Fibroblast of the aortic adventitia (primary cell): ENCODE measurements around the gene ACKR3. TPM values are rescaled to one million over a fixed set of nuclear protein-coding genes. Genes with fewer than 3 reads are reported as not detected.

ENCODE experiments used
- DNase-seq: peaks from one replicate; pipeline ENCODE4 v3.0.0-alpha.2; 2010; ENCODE audit warnings: low read depth
- H3K4me3 ChIP-seq: 2 replicates; pipeline ENCODE4 v1.5.1; 2011; ENCODE audit warnings: low read depth, mild to moderate bottlenecking, control low read depth, low read length, moderate library complexity
- CTCF ChIP-seq: IDR thresholded peaks from 2 replicates; pipeline ENCODE4 v1.5.1; 2011; ENCODE audit warnings: mild to moderate bottlenecking, low read length, control low read depth, inconsistent platforms; ENCODE audit not compliant: insufficient read depth
- total RNA-seq: library from RNA; depleted of rRNA; stranded (reverse); fragments of >200 nt; gene quantifications from 2 replicates; pipeline ENCODE4 v1.2.3, GENCODE V29; 2012; ENCODE audit warnings: low replicate concordance

The ACKR3 gene
- total RNA-seq, 1 donor, result 0.72 TPM

DNA sequence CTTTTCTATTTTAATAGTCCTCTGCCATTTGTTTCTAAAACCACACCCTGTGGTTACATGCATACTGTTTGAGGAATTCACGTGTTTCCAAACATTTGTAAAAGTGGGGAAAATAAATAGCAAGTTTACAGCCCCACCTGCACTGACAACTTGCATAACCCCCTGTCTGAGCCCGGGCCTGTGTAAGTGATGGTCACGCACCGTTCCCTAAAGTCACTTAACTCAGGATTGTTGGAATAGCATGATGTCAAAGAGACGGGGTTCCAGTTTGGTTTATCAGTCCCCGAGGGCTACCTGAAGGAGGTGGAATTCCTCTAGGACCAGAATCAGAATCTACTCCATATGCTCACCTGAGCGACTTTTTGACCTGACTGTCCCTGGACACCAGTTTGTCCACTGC, 30.5 kb downstream of the ACKR3 start:
- TF ChIP-seq CTCF, result no peak
- DNase-seq, result no peak
- no peak overlapping the region for H3K4me3 ChIP-seq

- TF ChIP-seq CTCF, result no peak
- no peak overlapping the region for H3K4me3 ChIP-seq
- DNase-seq, result no peak
Measured at GRCh38 chr2:236600892-236601291, 31.3 kb downstream of the ACKR3 start.

- no peak overlapping the region for H3K4me3 ChIP-seq
- peak; percentile 59 for DNase-seq
- TF ChIP-seq CTCF, result no peak
Measured at GRCh38 chr2:236601316-236602202, 31.9 kb downstream of the ACKR3 start.

DNA sequence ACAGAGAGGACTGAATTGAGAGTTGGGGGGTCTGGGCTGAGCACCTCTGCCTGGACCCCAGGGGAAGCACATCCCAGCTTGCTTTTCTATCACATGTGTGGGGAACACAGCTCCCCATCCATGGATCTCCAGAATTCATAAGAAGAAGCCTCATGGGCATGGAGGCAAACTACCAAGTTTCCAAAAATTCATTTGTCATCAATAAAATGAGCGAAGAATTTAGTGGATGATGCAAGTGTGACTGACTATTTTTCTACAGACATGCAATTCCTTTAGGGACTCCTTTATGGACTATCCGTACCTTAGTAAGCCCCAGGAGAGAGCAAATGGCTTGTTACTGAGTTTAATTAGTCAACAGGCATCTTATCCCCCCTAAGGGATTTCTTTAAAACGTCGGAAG, 33.1 kb downstream of the ACKR3 start:
- DNase-seq, result no peak
- TF ChIP-seq CTCF, result no peak
- H3K4me3 ChIP-seq, result no peak overlapping the region

- no peak overlapping the region for H3K4me3 ChIP-seq
- DNase-seq, result no peak
- TF ChIP-seq CTCF, result no peak
Measured at GRCh38 chr2:236603361-236604015, 33.9 kb downstream of the ACKR3 start.

- H3K4me3 ChIP-seq, result no peak overlapping the region
- no peak for TF ChIP-seq CTCF
- no peak for DNase-seq
Measured at GRCh38 chr2:236604575-236605344, 35.1 kb downstream of the ACKR3 start.
